Measurements from ENCODE around the gene CDH15.

CDH15 gene

DNA sequence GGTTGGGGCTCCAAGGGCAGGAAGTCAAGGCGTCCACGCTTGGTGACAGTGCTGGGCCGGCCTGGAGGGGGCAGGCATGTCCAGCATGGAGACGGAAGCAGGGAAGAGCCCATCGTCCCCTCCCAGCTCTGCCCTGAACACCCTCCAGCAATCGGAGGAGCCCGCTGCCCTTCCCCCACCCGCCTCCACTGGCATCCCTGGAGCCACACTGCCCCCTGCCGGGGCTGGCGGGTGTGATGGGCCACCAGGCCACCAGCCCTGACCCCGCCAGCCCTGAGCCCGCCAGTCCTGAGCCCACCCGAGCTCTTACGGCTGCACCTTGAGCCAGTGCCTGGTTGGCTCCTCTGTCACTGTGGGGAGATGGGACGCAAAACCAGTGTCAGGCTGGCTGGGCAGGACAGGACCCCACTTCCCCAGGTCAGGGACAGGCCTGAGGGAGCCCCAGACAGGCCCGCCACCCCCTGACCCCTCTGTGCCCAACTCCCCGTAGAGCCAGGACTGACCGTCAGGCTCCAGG lies 4.1 kb upstream of the CDH15 start:
- Histone ChIP-seq H3K4me1 (ENCODE audit: control insufficient read depth, insufficient read depth, low read length, poor library complexity, severe bottlenecking) (peaks cover 7% of the 10 kb centered on the region), H3K4me3 (ENCODE audit: extremely low read depth, insufficient read depth, low read length, poor library complexity, severe bottlenecking) (no peak overlapping the region), H3K9me3 (ENCODE audit: control insufficient read depth, low read length) (no peaks in the 10 kb centered on the region), H3K36me3 (ENCODE audit: control insufficient read depth, insufficient read depth, low read length) (no peaks in the 10 kb centered on the region), H3K27ac (ENCODE audit: low read depth, low read length, severe bottlenecking) (no peak overlapping the region)
- WGBS, 2 experiments (ENCODE audit: insufficient coverage in 2 of 2) = 27 to 31% methylated on average over 14 of the region's 18 CpGs

DNA sequence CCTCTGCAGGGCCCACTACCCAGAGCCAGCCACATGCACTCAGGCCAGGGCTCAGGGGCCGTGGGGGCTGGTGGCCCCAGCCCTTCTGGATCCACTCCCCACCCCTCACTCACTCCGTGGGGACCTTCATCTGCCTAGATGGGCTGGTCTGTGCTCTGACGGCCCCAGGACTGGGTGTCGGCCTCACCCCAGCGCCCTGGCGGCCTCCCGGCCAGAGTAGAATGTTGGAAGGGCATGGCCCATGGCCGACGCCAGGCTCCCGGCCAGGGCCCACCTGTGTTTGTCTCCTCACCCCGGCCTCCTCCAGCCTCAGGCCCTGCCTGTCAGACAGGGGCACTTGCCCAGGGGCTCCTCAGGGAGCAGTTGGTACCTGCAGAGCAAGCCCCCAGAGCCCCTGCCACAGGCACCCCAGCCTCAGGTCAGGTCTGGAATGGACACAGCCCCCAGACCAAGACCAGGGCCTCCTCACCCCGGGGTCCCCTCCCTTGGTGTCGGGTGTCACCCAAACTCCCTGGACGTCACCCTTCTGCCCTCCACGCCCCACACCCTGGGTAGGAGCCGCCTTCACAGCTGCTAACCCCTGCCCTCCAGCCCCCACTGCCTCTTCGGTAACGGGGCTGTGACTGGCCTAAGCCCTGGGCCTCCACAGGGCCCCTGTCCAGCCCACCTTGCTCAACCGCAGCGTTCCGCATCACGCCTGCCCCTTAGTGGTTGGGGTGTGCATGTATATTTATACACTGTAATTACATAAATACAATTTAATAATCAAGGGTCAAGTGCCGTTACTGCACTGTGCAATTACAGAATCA lies 3.0 kb upstream of the CDH15 start:
- no peak overlapping the region for H3K27ac ChIP-seq (ENCODE audit: low read depth, low read length, severe bottlenecking)
- H3K4me1 ChIP-seq (ENCODE audit: control insufficient read depth, insufficient read depth, low read length, poor library complexity, severe bottlenecking) = peaks cover 15% of the 10 kb centered on the region
- no peaks in the 10 kb centered on the region for H3K9me3 ChIP-seq (ENCODE audit: control insufficient read depth, low read length)
- no peaks in the 10 kb centered on the region for H3K36me3 ChIP-seq (ENCODE audit: control insufficient read depth, insufficient read depth, low read length)
- H3K4me3 ChIP-seq (ENCODE audit: extremely low read depth, insufficient read depth, low read length, poor library complexity, severe bottlenecking) = no peak overlapping the region
- WGBS, 2 experiments (ENCODE audit: insufficient coverage in 2 of 2) = 87 to 89% methylated on average over 15 to 16 of the region's 23 CpGs

DNA sequence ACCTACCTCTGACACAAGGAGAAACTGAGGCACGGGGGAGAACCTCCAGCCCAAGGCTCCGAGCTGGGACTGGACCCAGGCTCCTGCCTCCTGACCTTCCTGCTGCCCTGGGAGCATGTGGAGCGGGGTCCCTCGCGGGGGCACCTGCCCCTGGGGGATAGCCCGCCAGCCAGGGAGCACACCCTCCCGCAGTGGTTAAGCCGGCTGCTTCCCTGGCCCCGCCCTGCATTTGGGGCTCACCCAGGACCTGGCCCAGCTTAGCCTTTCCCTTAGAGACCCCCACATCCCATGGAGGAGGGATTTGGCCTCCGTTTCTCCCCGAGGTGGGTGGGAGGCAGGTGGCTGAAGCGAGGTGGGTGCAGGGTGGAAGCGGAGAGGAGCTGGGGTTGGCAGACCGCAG lies 1.8 kb upstream of the CDH15 start:
- H3K4me3 ChIP-seq (ENCODE audit: extremely low read depth, insufficient read depth, low read length, poor library complexity, severe bottlenecking) = no peak overlapping the region
- peaks cover 15% of the 10 kb centered on the region for H3K4me1 ChIP-seq (ENCODE audit: control insufficient read depth, insufficient read depth, low read length, poor library complexity, severe bottlenecking)
- H3K27ac ChIP-seq (ENCODE audit: low read depth, low read length, severe bottlenecking) = no peak overlapping the region
- no peaks in the 10 kb centered on the region for H3K9me3 ChIP-seq (ENCODE audit: control insufficient read depth, low read length)
- WGBS, 2 experiments (ENCODE audit: insufficient coverage in 2 of 2) = 80 to 100% methylated on average over 5 to 9 of the region's 14 CpGs
- no peaks in the 10 kb centered on the region for H3K36me3 ChIP-seq (ENCODE audit: control insufficient read depth, insufficient read depth, low read length)

DNA sequence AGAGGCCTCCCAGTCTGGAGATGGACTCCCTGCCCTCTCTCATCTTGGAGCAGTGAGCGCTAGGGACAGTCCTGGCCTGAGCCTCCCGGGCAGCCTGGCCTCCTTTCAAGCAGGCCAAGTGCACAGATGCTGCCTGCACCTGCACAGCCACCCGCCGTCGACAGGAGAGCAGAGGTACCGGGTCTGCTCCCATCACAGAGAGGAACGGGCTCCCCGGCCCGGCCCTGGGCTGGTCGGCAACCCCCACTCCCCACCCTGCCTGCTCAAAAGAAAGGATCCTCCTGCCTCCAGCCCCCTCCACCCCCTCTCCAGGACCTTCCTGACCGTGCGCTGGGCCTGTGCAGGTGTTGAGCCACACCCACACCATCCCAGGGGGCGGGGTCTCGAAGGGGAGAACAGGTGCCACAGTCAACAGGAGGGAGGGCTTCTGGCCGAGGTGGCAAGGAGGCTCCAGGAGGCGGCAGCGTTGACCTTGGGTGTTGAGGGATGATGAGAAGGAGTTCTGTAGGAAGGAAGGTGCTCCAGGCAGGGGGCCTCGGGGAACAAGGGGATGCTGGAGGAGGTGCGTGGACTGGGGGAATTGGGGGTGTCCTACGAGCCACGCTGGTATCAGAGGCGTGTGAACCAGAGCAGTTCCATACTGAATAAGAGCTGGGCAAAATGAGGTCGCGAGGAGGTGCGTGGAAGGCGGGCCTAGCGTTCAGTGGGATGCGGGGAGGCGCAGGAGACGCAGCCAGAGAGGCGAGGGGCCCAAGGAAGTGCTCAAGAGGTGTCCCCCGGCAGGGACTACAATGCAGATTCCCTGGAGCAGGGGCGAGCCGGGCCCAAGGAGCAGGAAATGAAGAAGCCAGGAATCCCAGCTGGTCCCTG lies 967 bp upstream of the CDH15 start:
- Histone ChIP-seq H3K9me3 (ENCODE audit: control insufficient read depth, low read length) (no peaks in the 10 kb centered on the region), H3K27ac (ENCODE audit: low read depth, low read length, severe bottlenecking) (no peak overlapping the region), H3K4me1 (ENCODE audit: control insufficient read depth, insufficient read depth, low read length, poor library complexity, severe bottlenecking) (peaks cover 15% of the 10 kb centered on the region), H3K4me3 (ENCODE audit: extremely low read depth, insufficient read depth, low read length, poor library complexity, severe bottlenecking) (no peak overlapping the region), H3K36me3 (ENCODE audit: control insufficient read depth, insufficient read depth, low read length) (no peaks in the 10 kb centered on the region)
- WGBS, 2 experiments (ENCODE audit: insufficient coverage in 2 of 2) = 17 to 30% methylated on average over 20 to 31 of the region's 34 CpGs

DNA sequence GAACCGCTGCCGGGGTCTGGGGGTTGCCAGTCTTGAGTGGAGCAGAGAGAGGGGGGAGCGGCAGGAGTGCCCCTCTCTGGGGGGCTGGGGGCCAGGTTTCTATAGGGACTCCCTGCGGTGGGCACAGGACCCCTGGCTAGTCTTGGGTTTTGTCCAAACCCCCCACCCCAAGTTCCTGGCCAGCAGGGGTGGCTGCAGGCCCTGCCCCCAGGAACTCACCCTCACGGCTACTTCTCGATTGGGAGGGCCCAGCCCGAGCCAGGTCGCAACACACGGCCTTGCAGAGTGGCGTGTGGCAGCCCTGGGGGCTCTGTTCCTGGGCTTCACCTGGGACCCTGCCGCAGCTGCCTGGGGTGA lies 601 bp downstream of the CDH15 start:
- Histone ChIP-seq H3K4me1 (ENCODE audit: control insufficient read depth, insufficient read depth, low read length, poor library complexity, severe bottlenecking) (peaks cover 15% of the 10 kb centered on the region), H3K27ac (ENCODE audit: low read depth, low read length, severe bottlenecking) (no peak overlapping the region), H3K4me3 (ENCODE audit: extremely low read depth, insufficient read depth, low read length, poor library complexity, severe bottlenecking) (no peak overlapping the region), H3K9me3 (ENCODE audit: control insufficient read depth, low read length) (no peaks in the 10 kb centered on the region), H3K36me3 (ENCODE audit: control insufficient read depth, insufficient read depth, low read length) (no peaks in the 10 kb centered on the region)
- WGBS, 2 experiments (ENCODE audit: insufficient coverage in 2 of 2) = 80 to 94% methylated on average over 7 to 8 of the region's 11 CpGs

DNA sequence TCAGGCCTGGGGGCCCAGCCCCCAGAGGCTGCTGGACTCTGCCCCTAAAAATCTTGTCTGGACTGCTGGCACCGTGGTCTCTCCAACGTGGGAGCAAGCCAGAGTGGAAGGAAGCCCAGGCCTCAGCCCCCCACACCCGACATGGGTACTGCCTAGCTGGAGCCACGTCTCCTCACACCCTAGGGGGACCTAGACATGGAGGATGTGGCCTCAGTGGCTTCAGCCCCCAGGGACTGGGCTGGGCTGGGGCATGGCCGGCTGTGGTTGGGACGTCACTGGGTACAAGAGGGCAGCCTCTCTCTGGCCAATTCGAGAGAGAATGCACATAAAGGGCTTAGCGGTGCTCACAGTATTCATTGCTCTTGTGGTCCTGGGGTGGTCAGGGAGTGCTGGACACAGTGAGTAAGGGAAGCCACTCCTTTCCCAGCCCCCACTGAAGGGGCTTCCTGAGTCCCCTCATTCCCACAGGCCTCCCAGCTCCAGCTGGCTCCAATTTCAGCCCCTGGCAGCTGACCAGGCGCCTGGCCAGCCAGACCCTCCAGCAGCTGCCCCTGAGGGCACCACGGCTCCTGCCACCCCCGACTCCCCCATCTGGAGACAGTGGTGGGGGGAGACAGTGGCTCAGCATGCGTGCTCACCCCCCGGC lies 1.1 kb downstream of the CDH15 start:
- Histone ChIP-seq H3K36me3 (ENCODE audit: control insufficient read depth, insufficient read depth, low read length) (no peaks in the 10 kb centered on the region), H3K9me3 (ENCODE audit: control insufficient read depth, low read length) (no peaks in the 10 kb centered on the region), H3K4me1 (ENCODE audit: control insufficient read depth, insufficient read depth, low read length, poor library complexity, severe bottlenecking) (peaks cover 15% of the 10 kb centered on the region), H3K4me3 (ENCODE audit: extremely low read depth, insufficient read depth, low read length, poor library complexity, severe bottlenecking) (no peak overlapping the region), H3K27ac (ENCODE audit: low read depth, low read length, severe bottlenecking) (no peak overlapping the region)
- 71 to 85% methylated on average over 8 to 11 of the region's 13 CpGs for WGBS, 2 experiments (ENCODE audit: insufficient coverage in 2 of 2)

DNA sequence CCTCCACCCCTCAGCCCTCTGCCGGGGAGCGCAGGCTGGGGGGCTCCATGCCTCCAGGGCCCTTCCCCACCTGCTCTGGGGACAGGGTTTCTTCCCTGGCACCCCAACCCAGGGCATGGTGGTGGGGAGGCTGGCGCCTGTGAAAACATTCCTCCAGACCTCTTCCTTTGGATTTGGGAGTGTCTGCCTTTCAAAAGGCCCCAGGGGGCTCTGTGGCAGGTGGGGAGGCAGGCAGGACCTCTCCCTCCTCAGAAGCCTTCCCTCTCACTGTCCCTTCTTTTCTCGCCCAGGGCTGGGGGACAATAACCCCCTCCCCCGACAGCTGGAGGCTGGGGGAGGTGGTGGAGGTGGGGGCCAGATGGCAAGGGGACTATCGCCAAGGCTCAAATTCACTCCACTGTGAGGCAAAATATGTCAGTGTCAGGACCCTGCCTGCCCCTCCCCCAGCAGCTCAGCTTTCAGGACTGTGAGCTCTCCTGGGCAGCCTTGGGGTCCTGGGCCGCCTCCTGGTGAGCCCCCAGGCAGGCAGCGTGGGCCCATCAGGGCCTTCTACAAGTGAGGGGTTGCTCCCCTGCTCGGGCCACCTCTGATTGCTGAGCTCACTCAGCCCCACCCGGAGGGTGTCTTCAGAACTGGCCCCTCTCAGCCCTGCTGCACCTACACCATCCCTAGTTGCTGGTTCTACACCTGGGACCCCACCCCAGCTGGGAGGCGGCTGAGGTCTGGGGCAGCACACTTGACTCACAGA lies 1.8 kb downstream of the CDH15 start:
- H3K4me3 ChIP-seq (ENCODE audit: extremely low read depth, insufficient read depth, low read length, poor library complexity, severe bottlenecking) = no peak overlapping the region
- H3K9me3 ChIP-seq (ENCODE audit: control insufficient read depth, low read length) = no peaks in the 10 kb centered on the region
- H3K36me3 ChIP-seq (ENCODE audit: control insufficient read depth, insufficient read depth, low read length) = no peaks in the 10 kb centered on the region
- WGBS, 2 experiments (ENCODE audit: insufficient coverage in 2 of 2) = 46 to 57% methylated on average over 6 of the region's 11 CpGs
- H3K27ac ChIP-seq (ENCODE audit: low read depth, low read length, severe bottlenecking) = no peak overlapping the region
- peaks cover 15% of the 10 kb centered on the region for H3K4me1 ChIP-seq (ENCODE audit: control insufficient read depth, insufficient read depth, low read length, poor library complexity, severe bottlenecking)

DNA sequence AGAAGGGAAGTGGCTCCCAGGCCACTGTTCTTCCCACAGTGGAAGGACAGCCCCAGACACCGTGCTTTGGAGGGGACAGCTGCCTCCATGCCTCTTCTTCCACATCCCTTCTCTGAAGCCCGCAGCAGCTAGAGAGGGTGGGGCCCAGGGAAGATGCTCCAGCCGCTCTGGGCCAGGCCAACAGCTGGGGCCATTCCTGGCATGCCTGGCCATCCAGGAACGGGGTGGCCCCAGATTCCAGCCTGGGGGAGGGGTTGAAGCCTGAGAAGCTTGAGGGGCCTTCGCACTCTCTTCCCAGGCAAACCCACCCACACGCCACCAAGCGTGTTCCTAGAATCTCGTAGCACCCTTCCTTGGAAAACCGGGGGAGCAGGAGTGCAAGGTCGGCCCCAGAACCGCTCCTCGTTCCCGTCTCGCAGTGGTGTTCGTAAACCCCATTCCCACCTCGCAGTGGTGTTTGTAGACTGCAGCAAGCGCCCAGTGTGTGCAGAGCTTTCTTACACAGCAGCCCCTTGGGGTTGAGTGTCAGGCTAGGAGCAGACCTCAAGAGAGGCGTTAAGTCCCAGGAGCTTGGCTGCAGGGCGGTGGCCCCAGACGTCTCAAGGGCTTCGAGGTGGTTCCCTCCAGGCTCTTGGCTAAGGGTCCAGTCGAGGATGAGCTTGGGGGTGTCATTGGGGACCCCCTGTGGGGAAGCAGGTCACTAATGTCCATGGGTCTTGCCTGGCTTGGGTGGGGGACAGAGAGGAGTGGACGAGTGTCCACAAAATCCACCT lies 2.7 kb downstream of the CDH15 start:
- H3K36me3 ChIP-seq (ENCODE audit: control insufficient read depth, insufficient read depth, low read length) = no peaks in the 10 kb centered on the region
- H3K9me3 ChIP-seq (ENCODE audit: control insufficient read depth, low read length) = no peaks in the 10 kb centered on the region
- 78 to 82% methylated on average over 22 of the region's 23 CpGs for WGBS, 2 experiments (ENCODE audit: insufficient coverage in 2 of 2)
- H3K4me3 ChIP-seq (ENCODE audit: extremely low read depth, insufficient read depth, low read length, poor library complexity, severe bottlenecking) = no peak overlapping the region
- peaks cover 15% of the 10 kb centered on the region for H3K4me1 ChIP-seq (ENCODE audit: control insufficient read depth, insufficient read depth, low read length, poor library complexity, severe bottlenecking)
- no peak overlapping the region for H3K27ac ChIP-seq (ENCODE audit: low read depth, low read length, severe bottlenecking)

DNA sequence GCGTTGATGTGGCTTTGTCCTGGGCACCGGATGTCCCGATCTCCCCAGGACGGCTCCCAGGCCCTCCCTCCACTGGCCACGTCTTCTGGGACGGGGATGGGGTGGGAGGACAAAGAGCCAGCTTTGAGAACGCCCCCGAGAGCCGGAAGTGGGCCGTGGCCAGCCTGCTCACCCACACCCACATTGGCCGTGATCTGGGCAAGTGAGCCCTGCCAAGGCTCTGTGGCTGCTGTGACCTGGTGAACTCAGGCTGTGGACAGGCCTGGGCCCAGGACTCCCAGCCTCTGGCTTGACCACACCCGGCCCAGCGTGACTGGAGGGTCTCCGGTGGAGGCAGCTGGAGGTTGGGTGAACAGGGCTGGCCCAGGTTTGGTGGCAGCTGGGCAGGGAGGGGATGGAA lies 3.3 kb downstream of the CDH15 start:
- Histone ChIP-seq H3K4me3 (ENCODE audit: extremely low read depth, insufficient read depth, low read length, poor library complexity, severe bottlenecking) (no peak overlapping the region), H3K27ac (ENCODE audit: low read depth, low read length, severe bottlenecking) (no peak overlapping the region)
- WGBS, 2 experiments (ENCODE audit: insufficient coverage in 2 of 2) = 93% methylated on average over 9 to 11 of the region's 14 CpGs

More for the DNA sequence above, 3.3 kb downstream of the CDH15 start:
- Histone ChIP-seq H3K36me3 (ENCODE audit: control insufficient read depth, insufficient read depth, low read length) (no peaks in the 10 kb centered on the region), H3K4me1 (ENCODE audit: control insufficient read depth, insufficient read depth, low read length, poor library complexity, severe bottlenecking) (peaks cover 15% of the 10 kb centered on the region), H3K9me3 (ENCODE audit: control insufficient read depth, low read length) (no peaks in the 10 kb centered on the region)
